Measurements from ENCODE around the gene CERS4.
"Not testable (repeated sequence)": the region's sequence is repeated elsewhere in the genome, so short reads cannot be mapped to it uniquely, and the experiment has no call there.

Gene CERS4

GRCh38 chr19:8210421-8211101, 1.4 kb downstream of the CERS4 start:
- no peak for DNase-seq

- DNase-seq, result no peak
These were observed 3.0 kb downstream of the CERS4 start for GRCh38 chr19:8212212-8212611.

DNA sequence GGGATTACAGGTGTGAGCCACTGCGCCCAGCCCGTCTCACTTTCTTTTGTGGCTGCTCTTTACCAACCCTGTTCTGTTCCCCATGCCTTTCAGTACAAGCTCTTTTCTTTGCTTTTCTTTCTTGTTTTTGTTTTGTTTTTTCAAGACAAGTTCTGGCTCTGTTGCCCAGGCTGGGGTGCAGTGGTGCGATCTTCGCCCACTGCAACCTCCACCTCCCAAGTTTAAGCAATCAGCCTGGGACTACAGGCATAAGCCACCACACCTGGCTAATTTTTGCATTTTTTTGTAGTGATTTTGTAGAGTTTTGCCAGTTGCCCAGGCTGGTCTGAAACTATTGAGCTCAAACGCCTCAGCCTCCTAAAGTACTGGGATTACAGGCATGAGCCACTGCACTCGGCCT, 3.7 kb downstream of the CERS4 start:
- DNase-seq, result no peak

DNA sequence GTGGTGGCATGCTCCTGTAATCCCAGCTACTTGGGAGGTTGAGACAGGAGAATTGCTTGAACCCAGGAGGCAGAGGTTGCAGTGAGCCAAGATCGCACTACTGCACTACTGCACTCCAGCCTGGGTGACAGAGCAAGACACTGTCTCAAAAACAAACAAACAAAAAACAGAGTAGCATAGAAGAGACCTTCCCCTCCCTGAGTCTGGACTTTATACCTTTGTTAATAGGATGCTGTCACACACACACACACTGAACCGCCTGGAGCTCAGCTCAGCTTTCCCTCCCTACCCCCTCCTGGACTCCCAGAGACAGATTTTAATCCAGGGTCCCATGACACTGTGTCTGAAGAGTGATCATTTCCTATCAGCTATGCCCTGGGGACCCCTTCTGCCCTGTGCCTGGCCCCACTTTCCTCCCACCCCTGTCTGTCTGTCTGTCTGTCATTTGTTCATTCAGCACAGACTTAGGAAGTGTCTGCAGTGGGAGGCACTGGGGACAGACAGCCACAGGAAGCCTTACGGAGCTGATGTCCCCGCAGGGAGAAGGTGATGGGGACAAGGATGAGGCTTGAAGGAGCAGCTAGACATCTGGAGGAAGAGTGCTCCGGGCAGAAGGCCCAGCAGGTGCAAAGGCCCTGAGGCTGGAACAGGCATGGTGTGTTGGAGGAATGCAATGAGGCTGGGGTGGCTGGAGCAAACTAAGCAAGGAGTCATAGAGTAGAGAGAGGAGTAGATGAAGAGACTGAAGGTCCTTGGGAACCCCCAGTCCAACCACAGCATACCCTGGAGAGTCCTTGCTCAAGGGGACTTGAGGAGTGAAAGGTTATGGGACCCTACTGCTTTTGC, 4.9 kb downstream of the CERS4 start:
- DNase-seq, result no peak

- no peak for DNase-seq
These were observed 5.6 kb downstream of the CERS4 start for GRCh38 chr19:8214802-8215201.

DNA sequence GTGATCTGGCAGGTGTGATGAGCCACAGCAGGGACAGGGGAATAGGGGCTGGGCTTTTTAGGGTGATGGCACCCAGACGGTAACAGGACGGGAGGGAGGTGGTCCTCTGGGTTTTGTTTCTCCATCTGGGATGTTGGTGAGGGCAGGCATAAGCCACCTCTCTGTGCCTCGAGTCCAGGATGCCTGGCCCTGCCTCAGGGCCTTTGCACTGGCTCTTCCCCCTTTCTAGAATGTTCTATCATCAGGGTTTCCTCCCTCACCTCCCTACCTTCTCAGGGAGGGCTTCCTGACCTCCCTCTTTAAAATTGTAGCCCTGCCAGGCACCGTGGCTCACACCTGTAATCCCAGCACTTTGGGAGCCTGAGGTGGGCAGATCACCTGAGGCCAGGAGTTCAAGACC, 6.6 kb downstream of the CERS4 start:
- no peak for DNase-seq

DNA sequence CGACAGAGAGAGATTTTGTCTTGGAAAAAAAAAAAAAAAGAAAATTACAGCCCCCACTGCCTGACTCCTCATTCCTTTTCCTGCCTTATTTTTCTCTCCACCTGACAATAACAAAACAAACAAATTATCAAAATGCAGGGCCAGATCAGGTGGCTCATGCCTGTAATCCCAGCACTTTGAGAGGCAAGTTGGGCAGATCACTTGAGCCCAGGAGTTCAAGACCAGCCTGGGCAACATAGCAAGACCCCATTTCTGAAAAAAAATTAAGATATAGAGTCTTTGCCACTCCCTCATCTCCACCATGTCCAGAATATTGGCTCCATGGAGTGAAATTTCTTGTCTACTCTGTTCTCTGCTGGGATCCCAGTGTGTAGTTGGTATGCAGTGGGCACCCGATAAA, 7.2 kb downstream of the CERS4 start:
- DNase-seq, result no peak

GRCh38 chr19:8218127-8218526, 9.0 kb downstream of the CERS4 start:
- DNase-seq, result not testable (repeated sequence)

DNA sequence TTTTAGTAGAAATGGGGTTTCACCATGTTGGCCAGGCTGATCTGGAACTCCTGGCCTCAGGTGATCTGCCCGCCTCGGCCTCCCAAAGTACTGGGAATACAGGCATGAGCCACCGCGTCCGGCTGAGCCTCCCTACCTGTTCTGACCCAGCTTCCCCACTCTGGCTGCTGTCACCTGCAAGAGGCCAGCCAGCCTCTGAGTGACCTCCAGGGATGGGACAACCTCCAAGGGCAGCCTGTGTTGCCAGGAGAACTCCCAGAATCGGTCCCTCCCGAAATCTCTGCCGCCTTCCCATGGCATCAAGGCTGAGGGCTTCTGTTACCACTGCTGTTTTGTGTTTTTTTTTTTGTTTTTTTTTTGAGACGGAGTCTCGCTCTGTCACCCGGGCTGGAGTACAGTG, 11.3 kb downstream of the CERS4 start:
- no peak for DNase-seq

GRCh38 chr19:8221161-8221560, 12.0 kb downstream of the CERS4 start:
- no peak for DNase-seq

GRCh38 chr19:8223442-8223841, 14.3 kb downstream of the CERS4 start:
- not testable (repeated sequence) for DNase-seq

DNA sequence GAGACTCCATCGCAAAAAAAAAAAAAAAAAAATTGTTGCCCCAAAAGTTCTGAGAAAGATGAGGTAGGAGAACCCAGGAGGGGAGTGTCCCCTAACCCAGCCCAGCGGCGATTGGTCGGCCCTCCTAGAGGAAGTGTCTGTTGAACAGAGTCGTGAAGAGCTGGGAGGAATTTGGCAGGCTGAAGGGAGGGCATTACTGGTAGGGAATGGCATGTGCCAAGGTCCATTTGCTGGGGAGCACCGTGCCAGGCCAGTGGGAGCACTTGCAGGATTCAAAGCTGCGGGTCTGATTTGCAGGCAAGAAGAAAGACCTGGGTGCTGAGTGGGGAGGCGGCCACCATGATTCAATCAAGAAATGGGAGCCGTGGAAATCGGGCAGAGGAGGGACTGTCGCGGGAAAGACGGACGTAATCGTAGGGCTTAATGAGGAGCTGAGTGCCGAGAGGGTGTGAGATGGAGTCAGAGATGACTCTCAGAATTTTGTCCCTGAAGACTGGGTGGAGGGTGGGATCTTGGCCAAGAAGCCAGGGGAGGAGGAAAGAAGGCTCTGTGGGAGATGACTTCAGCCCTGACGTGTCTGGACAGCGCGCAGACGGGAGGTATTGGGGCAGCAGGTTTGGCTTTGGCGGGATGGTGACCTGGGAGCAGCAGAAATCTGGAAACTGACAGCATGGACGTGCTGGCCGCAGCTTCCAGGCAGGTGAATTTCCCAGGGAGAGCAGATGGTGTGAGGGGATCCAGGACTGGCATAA, 15.4 kb downstream of the CERS4 start:
- DNase-seq, result no peak

DNA sequence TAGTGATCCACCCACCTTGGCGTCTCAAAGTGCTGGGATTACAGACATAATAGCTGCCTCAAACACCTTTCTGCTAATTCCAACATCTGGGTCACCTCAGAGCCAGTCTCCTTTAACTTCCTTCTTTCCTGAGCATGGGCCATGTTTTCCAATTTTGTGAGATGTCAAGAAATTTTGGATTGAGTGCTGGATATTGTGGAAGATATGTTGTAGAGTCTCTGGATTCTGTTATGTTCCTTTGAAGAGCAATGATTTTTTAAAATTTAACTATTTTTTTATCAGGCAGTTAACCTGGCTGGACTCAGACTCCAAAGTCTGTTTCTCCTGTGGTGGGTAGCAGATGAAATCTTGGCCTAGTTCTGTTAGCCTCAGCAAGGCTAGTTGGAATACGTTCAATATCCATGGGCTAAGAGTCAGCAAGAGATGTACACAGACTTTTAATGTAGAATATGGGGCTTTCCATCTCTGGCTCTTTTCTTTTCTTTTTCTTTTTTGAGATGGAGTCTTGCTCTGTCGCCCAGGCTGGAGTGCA, 22.0 kb downstream of the CERS4 start:
- DNase-seq, result no peak

DNA sequence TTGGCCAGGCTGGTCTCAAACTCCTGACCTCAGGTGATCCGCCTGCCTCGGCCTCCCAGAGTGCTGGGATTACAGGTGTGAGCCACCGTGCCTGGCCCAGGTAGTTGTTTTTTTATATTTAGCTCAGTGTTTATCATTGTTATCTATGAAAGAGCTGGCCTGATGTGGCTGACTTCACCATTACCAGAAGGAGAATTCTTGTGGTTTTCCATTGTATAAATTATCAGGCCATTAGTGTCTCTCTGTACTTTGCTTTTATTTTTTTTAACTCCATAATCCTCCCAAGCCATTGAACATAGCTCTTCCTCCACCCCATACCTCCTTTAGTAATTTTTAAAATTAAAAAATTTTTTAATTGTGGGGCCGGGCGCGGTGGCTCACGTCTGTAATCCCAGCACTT, 24.2 kb downstream of the CERS4 start:
- no peak for DNase-seq

GRCh38 chr19:8237026-8237425, 27.9 kb downstream of the CERS4 start:
- DNase-seq, result no peak

DNA sequence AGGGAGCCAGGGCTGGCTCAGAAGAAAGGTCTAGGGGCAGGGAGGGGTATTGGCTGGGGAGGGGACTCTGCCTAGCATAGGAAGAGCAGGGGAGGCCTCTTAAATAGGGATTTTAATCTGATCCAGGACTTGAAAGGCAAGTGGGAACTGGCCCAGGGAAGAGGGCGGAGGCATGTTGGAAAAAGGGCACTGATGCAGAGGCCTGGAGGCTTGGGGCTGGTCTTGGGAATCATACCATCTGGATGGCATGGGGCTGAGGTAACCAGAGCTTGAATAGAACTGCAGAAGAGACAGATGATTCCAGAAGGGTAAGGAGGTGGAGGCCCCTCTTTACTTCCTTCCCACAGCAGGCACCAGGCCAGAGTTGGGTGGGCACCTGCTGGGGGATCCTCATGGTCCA, 29.1 kb downstream of the CERS4 start:
- no peak for DNase-seq

DNA sequence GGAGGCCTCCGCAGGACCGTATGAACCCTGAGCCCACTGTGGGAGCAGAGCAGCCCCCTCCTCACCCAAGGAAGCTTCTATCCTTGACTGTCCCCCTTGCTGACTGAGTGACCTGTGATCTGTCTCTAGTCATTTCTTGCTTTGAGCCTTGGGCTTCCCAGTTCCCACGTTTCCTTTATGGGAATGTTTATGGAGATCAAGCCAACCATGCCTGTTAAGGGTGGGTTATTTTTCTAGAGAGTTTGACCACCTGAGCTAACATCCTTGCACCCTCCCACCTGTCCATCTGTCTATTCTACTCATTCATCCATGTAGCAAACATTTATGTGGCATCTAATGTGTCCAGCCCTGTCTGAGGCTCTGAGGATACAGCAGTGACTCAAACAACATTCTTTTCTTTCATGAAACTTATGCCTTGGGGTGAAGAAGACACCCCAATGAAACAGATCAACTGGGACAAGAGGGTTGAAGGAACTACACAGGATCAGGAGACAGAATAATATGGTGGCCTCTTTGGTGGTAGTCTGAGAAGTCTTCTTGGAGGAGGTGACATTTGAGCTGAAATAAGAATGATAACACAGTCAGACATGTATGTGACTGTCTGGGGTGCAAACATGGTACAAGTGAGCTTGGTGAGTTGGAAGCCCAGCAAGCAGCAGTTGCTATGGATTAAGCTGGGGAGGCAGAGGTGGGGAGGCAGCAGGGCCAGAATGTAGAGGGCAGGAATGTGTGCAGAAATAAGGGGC, 30.5 kb downstream of the CERS4 start:
- DNase-seq, result no peak

DNA sequence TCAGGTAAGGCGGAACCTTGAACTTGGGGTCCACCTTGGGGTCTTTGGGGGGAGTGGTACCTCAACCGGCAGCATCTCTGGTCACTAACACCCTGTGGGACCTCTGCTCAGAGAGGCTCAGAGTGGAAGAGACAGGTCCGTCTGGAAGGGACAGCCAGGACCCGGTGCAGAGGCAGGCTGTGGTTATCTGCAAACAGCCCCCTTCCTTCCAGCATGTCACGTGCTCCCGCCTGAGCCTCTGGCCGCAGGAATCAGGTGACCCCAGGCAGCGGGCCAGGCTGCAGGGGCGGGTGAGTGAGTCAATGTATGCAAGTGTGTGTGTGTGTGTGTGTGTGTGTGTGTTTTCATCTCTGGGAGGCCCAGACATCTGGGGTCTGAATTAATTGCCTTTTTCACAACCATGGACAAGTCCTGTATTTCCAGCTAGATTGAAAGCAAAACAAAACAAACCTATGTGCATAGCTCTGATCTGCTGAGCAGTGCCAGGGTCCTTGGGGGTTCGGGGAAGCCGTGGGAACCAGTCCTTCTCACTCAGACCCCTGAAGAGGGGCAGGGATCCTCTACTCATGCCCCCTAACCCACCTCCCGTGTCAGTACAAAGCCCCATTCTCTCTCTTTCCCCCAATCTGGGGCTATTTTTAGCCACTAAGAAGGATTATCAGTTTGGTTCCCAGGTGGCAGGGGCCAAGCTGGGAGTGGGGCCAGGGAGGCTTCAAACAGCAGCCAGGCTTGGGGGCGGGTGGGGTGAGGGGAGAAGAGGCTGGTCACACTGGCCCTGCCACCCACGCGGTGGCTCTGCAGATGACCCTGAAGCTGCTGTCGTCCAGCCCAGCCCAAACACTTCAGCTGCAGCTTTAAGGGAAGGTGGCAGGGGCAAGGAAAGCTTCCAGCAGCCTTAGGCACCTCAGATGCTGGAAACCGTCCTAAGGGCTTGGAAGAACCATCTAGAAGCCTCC, 31.4 kb downstream of the CERS4 start:
- DNase-seq, result peak; percentile 45

- DNase-seq, result no peak
These were observed 32.5 kb downstream of the CERS4 start for GRCh38 chr19:8241646-8242045.

DNA sequence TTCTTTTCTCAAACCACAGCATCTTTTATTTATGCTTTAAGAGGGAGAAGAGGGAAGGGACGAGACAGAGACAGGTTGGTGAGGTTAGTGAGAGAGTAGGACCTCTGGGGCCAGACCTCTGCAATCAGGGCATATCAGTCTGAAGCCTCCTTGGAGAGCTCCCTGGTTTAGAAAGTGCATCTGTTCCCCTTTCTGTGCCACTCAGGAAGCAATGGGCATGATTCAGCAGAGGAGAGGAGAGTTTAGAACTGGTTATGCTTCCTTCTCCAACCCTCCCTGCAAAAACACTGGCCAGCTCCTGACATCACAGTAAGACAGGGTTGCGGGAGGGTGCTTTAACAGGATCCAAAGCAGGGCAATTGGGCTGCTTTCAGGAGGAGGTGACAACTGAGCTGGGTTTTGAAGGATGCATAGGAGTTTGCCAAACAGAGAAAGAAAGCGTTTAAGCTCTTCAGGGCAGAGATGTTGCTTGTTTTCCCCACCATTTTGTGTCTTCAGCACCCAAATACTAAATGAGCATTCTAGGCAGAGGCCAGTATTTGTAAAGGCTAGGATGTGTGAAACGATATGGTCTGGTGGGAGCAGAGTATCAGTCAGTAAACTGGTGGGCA, 33.1 kb downstream of the CERS4 start:
- no peak for DNase-seq

- no peak for DNase-seq
These were observed 34.0 kb downstream of the CERS4 start for GRCh38 chr19:8243146-8243545.

Data from amniotic stem cell (primary cell).